ENCODE measurements around the gene NKAIN4. TPM values are rescaled to one million over a fixed set of nuclear protein-coding genes. Genes with fewer than 3 reads are reported as not detected.

NKAIN4 gene
- total and polyA plus RNA-seq, 12 donors, result 0.15 to 2.8 (median 0.36) TPM; not detected in 6

DNA sequence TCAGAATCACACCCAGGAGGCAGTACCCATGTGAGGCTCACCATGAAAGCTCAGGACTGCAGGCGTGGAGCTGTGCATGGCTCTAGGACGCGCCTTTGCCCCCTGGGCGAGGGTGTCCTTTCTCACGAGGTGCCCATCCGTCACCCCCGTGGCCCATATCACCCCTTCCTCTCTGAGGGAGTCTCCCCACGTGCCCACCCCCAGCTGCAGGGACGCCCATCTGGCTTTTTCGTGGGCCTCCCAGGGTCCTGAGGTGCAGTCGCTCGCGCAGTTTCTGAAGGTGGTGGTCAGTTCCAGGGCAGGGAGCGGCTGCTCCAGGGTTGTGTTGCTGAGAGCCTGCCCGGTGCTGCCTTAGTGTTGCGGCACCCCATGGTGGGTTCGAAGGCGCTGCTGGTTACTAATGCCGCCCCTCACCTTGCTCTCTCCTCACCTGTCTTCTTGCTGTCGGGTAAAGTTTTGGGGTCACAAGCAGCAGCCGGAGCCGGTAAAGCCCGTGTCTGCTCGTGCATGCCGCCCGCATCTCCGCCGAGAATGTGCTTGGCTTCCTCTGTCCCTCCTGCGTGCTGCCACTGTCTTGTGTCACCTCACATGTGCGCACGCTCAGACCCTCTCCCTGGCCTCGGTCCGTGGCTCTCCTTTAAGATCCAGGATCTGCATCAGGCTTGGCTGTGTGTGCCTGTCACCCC, 29.3 kb upstream of the NKAIN4 start:
- H3K9me3 ChIP-seq (replicated peaks in 1 of 3), result no peaks in the 10 kb centered on the region
- 89 to 96% (median 94%) methylated on average over 26 to 33 of the region's 33 CpGs for WGBS, 4 donors

DNA sequence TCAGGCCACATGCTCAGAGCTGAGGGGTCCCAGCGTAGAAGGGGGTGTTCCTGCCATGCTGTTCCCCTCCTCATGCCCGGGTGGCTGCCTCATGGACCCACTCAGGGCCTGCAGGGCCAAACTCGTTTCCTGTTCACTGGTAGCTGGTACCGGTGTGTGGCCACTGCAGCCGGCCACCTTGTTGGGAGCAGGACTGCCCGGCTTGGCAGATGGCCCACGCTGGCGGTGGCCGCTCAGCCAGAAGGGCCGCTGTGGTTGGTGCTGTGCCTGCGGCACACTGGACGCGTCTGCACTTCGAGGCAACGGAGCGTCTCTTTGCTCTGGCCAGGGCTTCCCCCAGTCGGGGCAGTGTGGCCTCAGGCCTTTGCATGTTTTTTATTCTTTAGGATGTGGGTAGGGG, 28.7 kb upstream of the NKAIN4 start:
- no peaks in the 10 kb centered on the region for H3K4me1 ChIP-seq (replicated peaks in 1 of 2)
- H3K27ac ChIP-seq, result no peak overlapping the region
- intact Hi-C loops (cut with DNase I), result no loop called here
- peaks cover 0 to 78% of the 10 kb centered on the region in 2 donors for H3K36me3 ChIP-seq (replicated peaks in 1 of 2)
- WGBS, 4 donors, result 83 to 94% (median 91%) methylated on average over 1 to 17 of the region's 17 CpGs
- TF ChIP-seq, protein P1, sequence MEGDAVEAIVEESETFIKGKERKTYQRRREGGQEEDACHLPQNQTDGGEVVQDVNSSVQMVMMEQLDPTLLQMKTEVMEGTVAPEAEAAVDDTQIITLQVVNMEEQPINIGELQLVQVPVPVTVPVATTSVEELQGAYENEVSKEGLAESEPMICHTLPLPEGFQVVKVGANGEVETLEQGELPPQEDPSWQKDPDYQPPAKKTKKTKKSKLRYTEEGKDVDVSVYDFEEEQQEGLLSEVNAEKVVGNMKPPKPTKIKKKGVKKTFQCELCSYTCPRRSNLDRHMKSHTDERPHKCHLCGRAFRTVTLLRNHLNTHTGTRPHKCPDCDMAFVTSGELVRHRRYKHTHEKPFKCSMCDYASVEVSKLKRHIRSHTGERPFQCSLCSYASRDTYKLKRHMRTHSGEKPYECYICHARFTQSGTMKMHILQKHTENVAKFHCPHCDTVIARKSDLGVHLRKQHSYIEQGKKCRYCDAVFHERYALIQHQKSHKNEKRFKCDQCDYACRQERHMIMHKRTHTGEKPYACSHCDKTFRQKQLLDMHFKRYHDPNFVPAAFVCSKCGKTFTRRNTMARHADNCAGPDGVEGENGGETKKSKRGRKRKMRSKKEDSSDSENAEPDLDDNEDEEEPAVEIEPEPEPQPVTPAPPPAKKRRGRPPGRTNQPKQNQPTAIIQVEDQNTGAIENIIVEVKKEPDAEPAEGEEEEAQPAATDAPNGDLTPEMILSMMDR (IDR thresholded peaks at IDR 0.05), result no peak
- TF ChIP-seq POLR2A (IDR thresholded peaks at IDR 0.05), result no peak
- no peak overlapping the region for H3K4me3 ChIP-seq
- no peaks in the 10 kb centered on the region for H3K27me3 ChIP-seq
- H3K9me3 ChIP-seq (replicated peaks in 1 of 3), result no peaks in the 10 kb centered on the region
- no peak for DNase-seq

More for the DNA sequence above, 29.3 kb upstream of the NKAIN4 start:
- Histone ChIP-seq H3K4me3 (no peak overlapping the region), H3K36me3 (replicated peaks in 1 of 2) (peaks cover 0 to 74% of the 10 kb centered on the region in 2 donors), H3K4me1 (replicated peaks in 1 of 2) (no peaks in the 10 kb centered on the region), H3K27me3 (no peaks in the 10 kb centered on the region), H3K27ac (no peak overlapping the region)
- no peak for DNase-seq
- TF ChIP-seq POLR2A (IDR thresholded peaks at IDR 0.05), result no peak
- TF ChIP-seq, protein P1 (IDR thresholded peaks at IDR 0.05), result no peak
- intact Hi-C loops (cut with DNase I), result no loop called here

DNA sequence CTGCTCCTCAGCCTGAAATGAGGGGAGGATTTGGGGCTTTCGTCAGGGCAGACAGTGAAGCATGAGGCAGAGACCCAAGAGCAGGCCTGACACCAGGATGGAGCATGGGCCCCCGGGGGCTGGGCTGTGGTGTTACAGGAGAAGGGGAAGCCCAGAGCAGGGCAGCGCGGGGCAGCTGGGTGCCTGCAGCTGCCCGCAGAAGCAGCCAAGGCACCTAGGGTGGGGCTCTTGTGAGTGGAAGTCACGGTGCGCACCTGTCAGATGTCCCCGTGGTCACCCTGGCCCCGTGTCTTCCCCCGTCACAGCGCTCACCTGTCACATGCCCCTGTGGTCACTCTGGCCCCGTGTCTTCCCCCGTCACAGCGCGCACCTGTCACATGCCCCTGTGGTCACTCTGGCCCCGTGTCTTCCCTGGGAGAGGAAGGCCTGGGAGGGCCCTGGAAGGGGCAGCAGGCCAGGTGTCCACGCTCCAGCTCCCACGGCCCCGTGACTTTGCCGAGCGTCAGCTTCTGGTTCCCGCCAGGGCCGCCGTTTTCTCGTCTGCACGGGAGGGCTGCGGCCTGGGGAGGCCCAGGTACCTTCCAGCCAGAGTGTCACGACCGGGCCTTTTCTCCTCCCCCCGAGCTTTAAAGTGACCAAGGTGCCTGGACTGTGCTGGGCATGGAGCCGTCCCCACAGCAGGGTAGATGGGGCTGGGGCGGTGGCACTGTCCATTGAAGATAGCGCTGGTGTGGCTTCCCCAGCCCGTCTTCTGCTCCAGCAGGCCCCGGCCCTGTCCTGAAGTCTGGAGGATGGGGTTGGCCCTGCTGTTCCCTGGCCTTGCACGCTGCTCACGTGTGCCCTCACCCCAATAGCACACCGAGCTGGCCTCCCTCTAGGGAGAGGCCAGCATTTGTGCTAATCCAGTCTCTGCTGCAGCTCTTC, 27.7 kb upstream of the NKAIN4 start:
- 91 to 95% (median 94%) methylated on average over 16 to 38 of the region's 38 CpGs for WGBS, 4 donors
- Histone ChIP-seq H3K9me3 (replicated peaks in 1 of 3) (no peaks in the 10 kb centered on the region), H3K36me3 (replicated peaks in 1 of 2) (peaks cover 0 to 84% of the 10 kb centered on the region in 2 donors)

More for the DNA sequence above, 27.7 kb upstream of the NKAIN4 start:
- no peaks in the 10 kb centered on the region for H3K27me3 ChIP-seq
- H3K4me1 ChIP-seq (replicated peaks in 1 of 2), result no peaks in the 10 kb centered on the region
- DNase-seq, result no peak
- intact Hi-C loops (cut with DNase I), result no loop called here
- no peak overlapping the region for H3K4me3 ChIP-seq
- TF ChIP-seq, protein P1 (IDR thresholded peaks at IDR 0.05), result no peak
- no peak for TF ChIP-seq POLR2A (IDR thresholded peaks at IDR 0.05)
- H3K27ac ChIP-seq, result no peak overlapping the region

Data from adrenal gland (tissue), 12 donors.